Measurements from ENCODE around the gene TOPBP1. TPM values are rescaled to one million over a fixed set of nuclear protein-coding genes. Genes with fewer than 3 reads are reported as not detected.
A peak's percentile ranks its signal among the peaks of the same experiment; 100 is the strongest.

Gene TOPBP1
- total and polyA plus RNA-seq, 9 of the 15 experiments (the other 6 are each of a cell fraction or from before 2014, with no cell fraction given) = 16.6 to 77.6 (median 58.2) TPM

- H2AFZ ChIP-seq (ENCODE audit: low read depth, low read length) = no peak overlapping the region
- no peaks in the 10 kb centered on the region for H3K36me3 ChIP-seq (ENCODE audit: control insufficient read depth, insufficient read depth, low read length)
- no peak overlapping the region for H3K4me3 ChIP-seq
- H3K27me3 ChIP-seq (ENCODE audit: control insufficient read depth in 2 of 2, insufficient read depth in 2 of 2, low read length in 2 of 2) = peaks cover 0 to 20% of the 10 kb centered on the region in 2 experiments; a peak in 2 of 5 replicates
- H3K79me2 ChIP-seq (ENCODE audit: control insufficient read depth, insufficient read depth, low read length) = no peaks in the 10 kb centered on the region
- FAIRE-seq (no peak), DNase-seq (ENCODE audit: extremely low read depth in 1 of 4, low spot score in 3 of 4) (no peak), ATAC-seq (no peak)
- intact Hi-C loops (cut with micrococcal nuclease) = no loop called here
- WGBS (ENCODE audit: insufficient coverage, low coverage, missing lambda C conversion rate) = 0% methylated on average over 6 of the region's 6 CpGs
- BruUV-seq (replicated peaks) = no TSS peak
- no peaks in the 10 kb centered on the region for H3K9me3 ChIP-seq (replicated peaks; ENCODE audit: control insufficient read depth, insufficient read depth, low read depth, low read length)
- TF ChIP-seq CEBPG (CRISPR knock-in tag; IDR thresholded peaks at IDR 0.05) (no peak), CEBPG (tag; conservative IDR thresholded peaks at IDR 0.05 in 1 of 2, IDR thresholded peaks at IDR 0.05 in 1 of 2) (peak in 1 of 2 experiments; percentile 60; a peak in 1 of 4 replicates), TFE3 (CRISPR knock-in tag; IDR thresholded peaks at IDR 0.05) (0 out of 2 replicates have a peak, but pooled peaks have one; percentile 21), ZNF146 (CRISPR knock-in tag; IDR thresholded peaks at IDR 0.05; ENCODE audit: unreplicated experiment) (no peak), CBX8 (IDR thresholded peaks at IDR 0.05; ENCODE audit: borderline replicate concordance, extremely low read depth, low read depth, low read length, poor library complexity, severe bottlenecking) (no peak), RBM22 (IDR thresholded peaks at IDR 0.05; ENCODE audit: low read depth, low read length, poor library complexity, severe bottlenecking) (no peak)
- H3K4me1 ChIP-seq (replicated peaks in 1 of 2; ENCODE audit: control insufficient read depth in 2 of 2, insufficient read depth in 2 of 2, low read length in 2 of 2) = no peaks in the 10 kb centered on the region
- ChIA-PET CTCF (ENCODE audit: low intra/inter-chr PET ratio) (no interaction called here), POLR2A (interaction anchor here (1.3 kb wide), 1 partner anchor 10 kb away, joined by 7 read pairs; no protein-coding TSS in a partner anchor)
- no peak overlapping the region for H3K27ac ChIP-seq (ENCODE audit: extremely low read depth, low read depth, low read length)
- no peak overlapping the region for H3K4me2 ChIP-seq (ENCODE audit: insufficient read depth, low read length)
- H3K9ac ChIP-seq (ENCODE audit: insufficient read depth in 1 of 2, low read depth in 2 of 2, low read length in 2 of 2) = no peak overlapping the region
- no peaks in the 10 kb centered on the region for H4K20me1 ChIP-seq (replicated peaks; ENCODE audit: control insufficient read depth, insufficient read depth, low read length)
- H3K9me1 ChIP-seq (ENCODE audit: control insufficient read depth, insufficient read depth, low read length) = no peaks in the 10 kb centered on the region
- in situ Hi-C loops (cut with MboI) = no loop called here
These were observed 29.7 kb upstream of the TOPBP1 start for GRCh38 chr3:133691273-133692107.
